K562 (cell line): Measurements from ENCODE around the gene RIMOC1. TPM values are rescaled to one million over a fixed set of nuclear protein-coding genes. Genes with fewer than 3 reads are reported as not detected.
A peak's percentile ranks its signal among the peaks of the same experiment; 100 is the strongest.

Experiments
- ARID3A ChIP-seq: IDR thresholded peaks from 2 replicates; pipeline ENCODE4 v1.6.1; 2012; ENCODE audit warnings: low read depth, low read length, improper control_type of control experiment, borderline replicate concordance
- CBX8 ChIP-seq: fragments of 200-600 bp; sonication (generic); IDR thresholded peaks from 2 replicates; pipeline ENCODE4 v1.6.1; 2012; ENCODE audit warnings: borderline replicate concordance, mixed run types, low read depth, mild to moderate bottlenecking, moderate library complexity, mixed read lengths, low read length, control low read depth, inconsistent platforms; ENCODE audit not compliant: poor library complexity, severe bottlenecking; ENCODE audit errors: extremely low read depth
- CEBPZ ChIP-seq: fragments of 150-350 bp; IDR thresholded peaks from 2 replicates; pipeline ENCODE4 v1.6.1; 2014; ENCODE audit warnings: low read depth, mild to moderate bottlenecking, low read length, borderline replicate concordance
- FOXK1 ChIP-seq: sonication (generic); formaldehyde crosslinking; IDR thresholded peaks from 2 replicates; pipeline ENCODE4 v1.8.0; 2022; ENCODE audit warnings: missing genetic modification reagents, mild to moderate bottlenecking, borderline replicate concordance
- GTF2A2 ChIP-seq: IDR thresholded peaks from 2 replicates; pipeline ENCODE4 v1.6.1; 2016; ENCODE audit warnings: mild to moderate bottlenecking, missing genetic modification characterization, missing compliant biosample characterization
- HDAC2 ChIP-seq: fragments of 450-650 bp; IDR thresholded peaks from 2 replicates; pipeline ENCODE4 v1.6.1; 2016; ENCODE audit warnings: mild to moderate bottlenecking
- IRF2 ChIP-seq: sonication (generic); formaldehyde crosslinking; IDR thresholded peaks from 2 replicates; pipeline ENCODE4 v1.8.1; 2022; ENCODE audit warnings: mild to moderate bottlenecking, missing genetic modification reagents
- MXI1 ChIP-seq: IDR thresholded peaks from 2 replicates; pipeline ENCODE4 v1.6.1; 2011; ENCODE audit warnings: low read depth, mild to moderate bottlenecking, improper control_type of control experiment, low read length
- NR2C1 ChIP-seq, 2 experiments: fragments of 450-650 bp; IDR thresholded peaks; 2 replicates each; pipeline ENCODE4 v1.6.1; 2017; ENCODE audit warnings: mild to moderate bottlenecking in 2 of 2, antibody characterized with exemption in 1 of 2, inconsistent platforms in 1 of 2, missing compliant biosample characterization in 1 of 2, missing genetic modification characterization in 1 of 2
- POLR3G ChIP-seq: IDR thresholded peaks from 2 replicates; pipeline ENCODE4 v1.6.1; 2011; ENCODE audit not compliant: insufficient read length, insufficient replicate concordance; ENCODE audit errors: extremely low read depth
- SREBF2 ChIP-seq: sonication (generic); formaldehyde crosslinking; IDR thresholded peaks from 2 replicates; pipeline ENCODE4 v1.4.0; 2020; ENCODE audit warnings: mild to moderate bottlenecking, missing genetic modification reagents
- U2AF2 ChIP-seq: fragments of 200-400 bp; formaldehyde crosslinking; optimal IDR thresholded peaks from 2 replicates; pipeline ENCODE3; 2017; ENCODE audit warnings: low read depth, mild to moderate bottlenecking, low read length
- ZKSCAN8 ChIP-seq: fragments of 200-800 bp; sonication (Bioruptor generic); IDR thresholded peaks from 2 replicates; pipeline ENCODE4 v1.6.1; 2016; ENCODE audit warnings: missing genetic modification characterization, missing compliant biosample characterization
- ZNF165 ChIP-seq: fragments of 250-450 bp; sonication (Bioruptor Pico); IDR thresholded peaks from 2 replicates; pipeline ENCODE4 v1.4.0; 2020; ENCODE audit warnings: borderline replicate concordance
- ZNF224 ChIP-seq: sonication (generic); formaldehyde crosslinking; IDR thresholded peaks from 2 replicates; pipeline ENCODE4 v1.8.0; 2022; ENCODE audit warnings: mild to moderate bottlenecking, missing genetic modification reagents
- polyA plus RNA-seq, 8 experiments: library from polyadenylated mRNA; depleted of rRNA in 4 of 8; stranded (reverse) in 5 of 8; unstranded in 3 of 8; fragments of >200 nt; fragmentation: Nextera tagmentation in 2 of 8; fragmentation: Illumina TruSeq in 1 of 8; extraction: Ambion mirVana in 2 of 8; extraction: Trizol in 1 of 8; gene quantifications; 2 replicates each; pipeline versions ENCODE4 v1.2.1 to v1.2.3, GENCODE V29; 2011 to 2014; ENCODE audit warnings: inconsistent platforms in 1 of 8, missing spikeins in 1 of 8
- total RNA-seq, 7 experiments: library from RNA; depleted of rRNA in 6 of 7; stranded (reverse); fragments of >200 nt in 6 of 7; fragmentation: Illumina TruSeq in 2 of 7; extraction: Trizol in 2 of 7; gene quantifications; 2 replicates each; pipeline versions ENCODE4 v1.2.1 to v1.2.3, GENCODE V29; 2011 to 2021; ENCODE audit warnings: low replicate concordance in 1 of 7
- TF ChIP-seq, protein P1 (sequence below), 2 experiments: fragments of 450-650 bp in 1 of 2; IDR thresholded peaks; 2 replicates each; pipeline ENCODE4 v1.6.1; 2011 to 2017; ENCODE audit warnings: low read depth in 2 of 2, antibody characterized with exemption in 1 of 2, borderline replicate concordance in 1 of 2, low read length in 1 of 2, mild to moderate bottlenecking in 1 of 2, mixed read lengths in 1 of 2; ENCODE audit not compliant: control insufficient read depth in 1 of 2

The RIMOC1 gene
- total and polyA plus RNA-seq, 9 of the 15 experiments (the other 6 are each of a cell fraction or from before 2014, with no cell fraction given) = 11.6 to 63.1 (median 30.8) TPM

DNA sequence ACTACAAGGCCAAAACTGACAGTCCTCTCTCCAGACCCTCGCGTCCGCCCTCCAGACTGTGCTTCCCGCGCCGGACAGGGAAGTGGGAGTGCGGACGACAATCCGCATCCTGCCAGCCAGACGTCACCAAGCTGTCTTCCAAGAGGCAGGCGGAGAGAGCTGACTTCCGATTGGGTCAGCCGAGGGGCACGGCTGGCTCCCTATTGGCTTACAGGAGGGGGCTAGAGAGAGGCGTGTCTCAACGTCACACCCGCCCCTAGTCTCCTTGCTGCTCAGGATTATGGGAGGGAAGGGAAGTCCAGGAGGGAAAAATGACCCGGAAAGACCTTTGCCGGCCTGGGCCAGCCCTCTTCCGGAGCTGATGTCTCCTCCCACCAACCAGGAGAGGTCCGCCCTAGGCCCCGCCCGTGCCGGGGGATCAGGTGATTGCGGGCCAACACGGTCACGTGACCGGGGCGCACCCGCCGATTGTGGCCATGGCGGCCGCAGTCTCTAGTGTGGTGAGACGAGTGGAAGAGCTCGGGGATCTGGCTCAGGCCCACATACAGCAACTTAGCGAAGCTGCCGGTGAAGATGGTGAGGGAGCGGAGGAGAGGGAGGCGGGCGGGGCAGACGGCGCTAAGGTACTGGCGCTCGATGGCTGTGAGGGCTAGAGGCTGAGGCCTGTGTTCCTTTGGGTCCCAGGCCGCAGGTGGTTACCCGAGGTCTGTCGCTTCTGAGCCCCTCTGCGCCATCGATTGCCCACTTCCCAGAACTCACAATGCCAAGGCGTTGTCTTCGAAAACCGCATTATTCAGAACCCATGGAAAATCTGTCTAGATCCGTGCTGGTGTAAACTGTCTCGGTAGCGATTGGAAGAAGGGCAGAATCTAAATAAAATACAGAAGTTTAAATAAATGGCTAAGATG lies at the start of gene RIMOC1 (continued):
- TF ChIP-seq CEBPZ (no peak), ZNF165 (CRISPR knock-in tag) (0 out of 2 replicates have a peak, but pooled peaks have one; percentile 60), U2AF2 (no peak), ZKSCAN8 (CRISPR knock-in tag) (no peak), IRF2 (no peak), ZNF224 (CRISPR knock-in tag) (no peak), ARID3A (no peak), HDAC2 (peak; percentile 88), CBX8 (no peak), SREBF2 (CRISPR knock-in tag) (0 out of 2 replicates have a peak, but pooled peaks have one; percentile 66), POLR3G (no peak), MXI1 (no peak; the same call in none of the 2 replicates), GTF2A2 (tag) (0 out of 2 replicates have a peak, but pooled peaks have one; percentile 30), NR2C1 (IDR thresholded peaks at IDR 0.05) (peak; percentile 96), NR2C1 (tag; IDR thresholded peaks at IDR 0.05) (peak; percentile 95), FOXK1 (CRISPR knock-in tag) (no peak)
- TF ChIP-seq, protein P1, sequence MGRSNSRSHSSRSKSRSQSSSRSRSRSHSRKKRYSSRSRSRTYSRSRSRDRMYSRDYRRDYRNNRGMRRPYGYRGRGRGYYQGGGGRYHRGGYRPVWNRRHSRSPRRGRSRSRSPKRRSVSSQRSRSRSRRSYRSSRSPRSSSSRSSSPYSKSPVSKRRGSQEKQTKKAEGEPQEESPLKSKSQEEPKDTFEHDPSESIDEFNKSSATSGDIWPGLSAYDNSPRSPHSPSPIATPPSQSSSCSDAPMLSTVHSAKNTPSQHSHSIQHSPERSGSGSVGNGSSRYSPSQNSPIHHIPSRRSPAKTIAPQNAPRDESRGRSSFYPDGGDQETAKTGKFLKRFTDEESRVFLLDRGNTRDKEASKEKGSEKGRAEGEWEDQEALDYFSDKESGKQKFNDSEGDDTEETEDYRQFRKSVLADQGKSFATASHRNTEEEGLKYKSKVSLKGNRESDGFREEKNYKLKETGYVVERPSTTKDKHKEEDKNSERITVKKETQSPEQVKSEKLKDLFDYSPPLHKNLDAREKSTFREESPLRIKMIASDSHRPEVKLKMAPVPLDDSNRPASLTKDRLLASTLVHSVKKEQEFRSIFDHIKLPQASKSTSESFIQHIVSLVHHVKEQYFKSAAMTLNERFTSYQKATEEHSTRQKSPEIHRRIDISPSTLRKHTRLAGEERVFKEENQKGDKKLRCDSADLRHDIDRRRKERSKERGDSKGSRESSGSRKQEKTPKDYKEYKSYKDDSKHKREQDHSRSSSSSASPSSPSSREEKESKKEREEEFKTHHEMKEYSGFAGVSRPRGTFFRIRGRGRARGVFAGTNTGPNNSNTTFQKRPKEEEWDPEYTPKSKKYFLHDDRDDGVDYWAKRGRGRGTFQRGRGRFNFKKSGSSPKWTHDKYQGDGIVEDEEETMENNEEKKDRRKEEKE (IDR thresholded peaks at IDR 0.05; ENCODE audit: borderline replicate concordance in 1 of 2, control insufficient read depth in 1 of 2, low read depth in 2 of 2, low read length in 1 of 2) = no peak
